Lower leg skin (tissue), 3 donors: ENCODE data around the gene NPM3.

Experiments used
- CTCF ChIP-seq, 3 donors: fragments of 450-650 bp; IDR thresholded peaks; one replicate each; pipeline ENCODE4 v1.5.1; 2016; ENCODE audit warnings: antibody characterized with exemption in 3 of 3, mild to moderate bottlenecking in 3 of 3, moderate library complexity in 2 of 3
- POLR2A ChIP-seq, 2 donors: fragments of 450-650 bp; IDR thresholded peaks; one replicate each; pipeline ENCODE4 v1.6.1; 2016 to 2017; ENCODE audit warnings: antibody characterized with exemption in 2 of 2, mild to moderate bottlenecking in 1 of 2, moderate library complexity in 1 of 2

- TF ChIP-seq CTCF (IDR thresholded peaks at IDR 0.05), result no peak
- TF ChIP-seq POLR2A (IDR thresholded peaks at IDR 0.05), result no peak
Observed at GRCh38 chr10:101768791-101769170, 14.5 kb downstream of the NPM3 start.
